ENCODE data around the gene ACTR5.
"Not testable (repeated sequence)": the region's sequence is repeated elsewhere in the genome, so short reads cannot be mapped to it uniquely, and the experiment has no call there.

ACTR5 gene

GRCh38 chr20:38766071-38766470, 17.8 kb downstream of the ACTR5 start:
- DNase-seq (ENCODE audit: low read depth): no peak

DNA sequence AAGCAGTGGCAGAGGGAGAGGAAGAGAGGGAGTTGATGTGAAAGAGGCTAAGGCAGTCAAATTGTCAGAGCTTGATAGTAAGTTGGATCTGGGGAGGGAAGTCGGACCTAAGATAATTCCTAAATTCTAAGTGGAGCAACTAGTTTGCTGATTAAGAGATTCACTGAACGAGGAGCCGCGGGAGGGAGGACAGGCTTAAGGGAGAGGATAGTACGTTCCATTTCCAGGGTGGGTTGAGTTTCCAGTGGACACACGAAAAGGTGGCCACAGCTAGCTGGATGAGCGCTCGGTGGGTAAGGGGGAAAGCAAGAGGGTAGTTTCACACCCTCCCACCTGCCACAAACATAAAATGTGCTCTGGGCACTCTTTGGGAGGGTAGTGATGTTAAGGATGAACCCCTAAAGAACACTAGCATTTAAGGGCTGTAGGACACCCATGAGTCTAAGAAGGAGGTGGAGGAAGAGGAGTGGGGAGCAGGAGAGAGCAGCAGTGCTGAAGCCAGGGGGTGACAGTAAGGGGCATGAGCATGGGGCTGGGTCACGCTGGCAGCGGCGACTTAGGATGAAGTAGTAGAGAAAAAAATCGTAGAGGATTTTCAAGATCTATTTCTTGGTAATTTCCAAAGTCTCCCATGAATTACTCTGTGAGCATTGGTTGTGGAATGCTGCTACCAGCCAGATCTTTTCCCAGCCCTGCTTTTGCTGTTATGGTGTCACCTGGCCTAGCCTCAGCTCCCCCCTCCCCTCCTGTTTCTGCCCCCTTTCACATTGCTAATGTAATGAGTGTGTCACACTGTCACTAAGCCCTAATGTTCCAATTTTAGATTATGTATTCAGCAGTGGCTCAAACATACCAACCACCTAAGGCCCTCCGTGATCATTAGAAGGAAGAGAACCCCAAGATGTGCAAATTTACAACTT, 21.4 kb downstream of the ACTR5 start:
- DNase-seq (ENCODE audit: low read depth): no peak

DNA sequence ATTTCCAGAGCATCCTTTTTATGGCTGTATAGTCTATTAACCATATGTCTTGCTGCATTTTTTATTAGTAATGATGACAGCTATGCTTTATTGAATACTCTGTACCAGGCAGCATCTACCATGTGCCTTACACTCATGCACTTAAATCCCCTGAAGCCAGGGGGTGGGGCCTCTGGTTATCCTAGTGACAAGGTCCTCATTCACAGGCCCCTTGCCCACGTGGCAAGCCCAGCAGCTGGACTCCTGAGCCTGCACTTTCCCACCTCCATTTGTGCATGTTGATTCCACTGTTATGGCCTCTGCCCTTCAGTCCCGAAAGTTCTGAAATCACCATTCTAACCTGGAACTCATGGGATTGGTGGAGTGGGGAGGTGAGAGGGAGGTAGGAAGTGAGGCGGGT, 22.3 kb downstream of the ACTR5 start:
- no peak for DNase-seq (ENCODE audit: low read depth)

GRCh38 chr20:38770970-38771369, 22.7 kb downstream of the ACTR5 start:
- DNase-seq (ENCODE audit: low read depth): no peak

DNA sequence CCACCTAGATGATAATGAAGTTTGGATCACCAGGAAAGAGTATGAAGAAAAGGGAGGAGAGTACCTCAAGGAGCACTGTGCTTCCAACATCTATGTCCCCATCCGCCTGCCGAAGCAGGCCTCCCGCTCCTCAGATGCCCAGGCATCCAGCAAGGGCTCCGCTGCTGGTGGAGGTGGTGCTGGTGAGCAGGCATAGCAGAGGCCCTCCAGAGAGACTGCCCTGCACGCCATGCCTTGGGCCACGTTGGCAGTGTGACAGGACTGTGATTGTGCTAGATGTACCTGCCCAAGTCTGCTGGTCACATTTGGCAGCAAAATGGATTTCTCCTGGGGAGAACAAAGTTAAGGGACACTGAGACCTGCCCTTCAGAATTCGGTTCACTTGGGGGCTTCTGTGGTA, 23.4 kb downstream of the ACTR5 start:
- DNase-seq (ENCODE audit: low read depth): no peak

DNA sequence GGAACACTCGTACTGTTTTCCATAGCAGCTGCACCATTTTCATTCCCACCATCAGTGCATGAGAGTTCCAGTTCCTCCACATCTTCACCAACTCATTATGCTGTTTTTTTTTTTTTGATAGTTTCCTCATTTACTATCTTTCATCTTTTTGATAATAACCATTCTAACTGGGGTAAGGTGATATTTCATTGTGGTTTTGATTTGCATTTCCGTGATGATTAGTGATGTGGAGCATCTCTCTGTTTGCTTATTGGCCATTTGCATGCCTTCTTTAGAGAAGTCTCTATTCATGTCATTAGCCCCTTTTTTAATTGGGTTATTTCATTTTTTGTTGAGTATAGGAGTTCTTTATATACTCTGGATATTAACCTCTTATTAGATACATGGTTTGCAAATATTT, 25.9 kb downstream of the ACTR5 start:
- DNase-seq (ENCODE audit: low read depth): no peak

DNA sequence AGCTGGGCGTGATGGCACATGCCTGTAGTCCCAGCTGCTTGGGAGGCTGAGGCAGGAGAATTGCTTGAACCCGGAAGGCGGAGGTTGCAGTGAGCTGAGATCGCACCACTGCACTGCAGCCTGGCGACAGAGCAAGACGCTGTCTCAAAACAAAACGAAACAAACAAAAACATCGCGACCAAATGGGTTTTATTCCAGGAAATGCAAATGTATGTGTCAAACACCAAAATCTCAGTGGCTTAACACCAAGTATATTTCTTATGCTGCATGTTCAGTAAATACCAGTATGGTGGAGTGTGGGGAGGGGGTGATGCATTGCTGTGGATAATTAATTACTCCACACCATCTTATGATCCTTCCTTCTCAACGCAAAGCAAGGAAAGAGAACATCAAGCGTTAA, 28.1 kb downstream of the ACTR5 start:
- no peak for DNase-seq (ENCODE audit: low read depth)

DNA sequence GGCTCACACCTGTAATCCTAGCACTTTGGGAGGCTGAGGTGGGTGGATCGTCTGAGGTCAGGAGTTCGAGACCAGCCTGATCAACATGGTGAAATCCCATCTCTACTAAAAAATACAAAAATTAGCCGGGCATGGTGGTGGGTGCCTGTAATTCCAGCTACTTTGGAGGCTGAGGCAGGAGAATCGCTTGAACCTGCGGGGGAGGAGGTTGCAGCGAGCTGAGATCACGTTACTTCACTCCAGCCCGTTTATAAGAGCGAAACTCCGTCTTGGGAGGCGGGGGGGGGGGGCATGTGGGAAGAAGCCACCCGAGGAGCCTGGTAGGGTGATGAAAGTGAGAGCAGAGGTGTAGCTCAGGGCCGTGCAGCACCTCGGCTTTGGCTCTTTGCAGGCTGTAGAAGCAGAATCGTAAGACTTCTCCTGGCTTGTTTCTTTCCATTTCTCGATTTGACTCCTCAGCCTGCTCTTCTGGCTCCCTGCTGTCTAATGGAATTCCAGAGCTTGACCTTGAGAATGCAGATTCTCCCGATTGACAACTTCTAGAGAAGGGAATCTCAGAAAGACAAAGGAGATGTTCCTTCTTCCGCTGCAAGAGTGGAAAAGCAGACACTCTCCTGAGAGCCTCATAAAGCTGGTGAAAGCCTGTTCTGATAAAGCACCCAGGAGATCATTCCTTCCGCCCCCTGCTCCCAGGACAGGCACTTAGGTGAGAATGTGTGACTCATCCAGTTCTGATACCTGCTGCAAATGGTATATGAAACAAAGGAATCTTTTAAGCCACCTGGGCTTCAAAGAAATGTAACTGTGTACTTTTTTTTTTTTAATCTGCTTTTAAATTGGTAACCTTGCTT, 31.2 kb downstream of the ACTR5 start:
- DNase-seq (ENCODE audit: low read depth): no peak

DNA sequence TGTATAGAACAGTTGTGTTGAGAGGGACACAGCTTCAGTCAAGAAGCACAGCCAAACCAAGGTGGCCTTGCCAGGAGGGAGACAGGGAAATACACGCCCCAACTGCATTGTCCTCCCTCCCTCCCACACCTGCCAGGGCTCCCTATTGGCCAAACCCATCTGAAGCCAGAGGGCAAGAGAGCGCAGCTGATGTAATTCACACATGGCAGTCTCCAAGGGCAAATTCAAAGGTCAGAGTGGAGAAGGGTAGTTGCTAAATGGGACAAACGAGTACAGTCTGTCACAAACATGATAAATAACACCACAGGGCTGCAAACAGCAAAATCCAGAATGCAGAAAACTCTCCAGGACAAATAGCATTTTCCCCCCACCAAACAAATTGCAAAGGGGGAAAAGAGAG, 34.0 kb downstream of the ACTR5 start:
- DNase-seq (ENCODE audit: low read depth): no peak

- DNase-seq (ENCODE audit: low read depth): no peak
Measured at GRCh38 chr20:38787870-38788269, 39.6 kb downstream of the ACTR5 start.

DNA sequence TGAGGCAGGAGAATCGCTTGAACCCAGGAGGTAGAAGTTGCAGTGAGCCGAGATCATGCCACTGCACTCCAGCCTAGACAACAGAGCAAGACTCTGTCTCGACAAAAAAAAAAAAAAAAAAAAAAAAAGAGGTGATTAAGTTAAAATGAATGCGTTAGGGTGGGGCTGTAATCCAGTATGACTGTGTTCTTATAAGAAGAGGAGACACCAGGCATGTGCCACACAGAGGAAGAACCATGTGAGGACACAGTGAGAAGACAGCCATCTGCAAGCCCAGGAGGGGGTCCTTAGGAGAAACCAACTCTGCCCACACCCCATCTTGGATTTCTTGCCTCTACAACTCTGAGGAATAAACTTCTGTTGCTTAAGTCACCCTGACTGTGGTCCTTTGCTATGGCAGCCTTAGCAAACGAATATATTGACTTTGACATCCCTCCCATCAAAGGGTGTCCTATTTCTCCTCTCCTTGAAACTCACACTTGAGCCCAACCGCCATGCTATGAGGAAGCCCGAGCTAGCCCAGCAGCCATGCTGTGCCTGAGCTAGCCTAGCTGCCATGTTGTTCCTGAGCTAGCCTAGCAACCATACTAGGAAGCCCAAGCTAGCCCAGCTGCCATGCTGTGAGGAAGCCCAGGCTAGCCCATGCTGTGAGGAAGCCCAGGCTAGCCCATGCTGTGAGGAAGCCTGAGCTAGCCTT, 41.4 kb downstream of the ACTR5 start:
- DNase-seq (ENCODE audit: low read depth): no peak

DNA sequence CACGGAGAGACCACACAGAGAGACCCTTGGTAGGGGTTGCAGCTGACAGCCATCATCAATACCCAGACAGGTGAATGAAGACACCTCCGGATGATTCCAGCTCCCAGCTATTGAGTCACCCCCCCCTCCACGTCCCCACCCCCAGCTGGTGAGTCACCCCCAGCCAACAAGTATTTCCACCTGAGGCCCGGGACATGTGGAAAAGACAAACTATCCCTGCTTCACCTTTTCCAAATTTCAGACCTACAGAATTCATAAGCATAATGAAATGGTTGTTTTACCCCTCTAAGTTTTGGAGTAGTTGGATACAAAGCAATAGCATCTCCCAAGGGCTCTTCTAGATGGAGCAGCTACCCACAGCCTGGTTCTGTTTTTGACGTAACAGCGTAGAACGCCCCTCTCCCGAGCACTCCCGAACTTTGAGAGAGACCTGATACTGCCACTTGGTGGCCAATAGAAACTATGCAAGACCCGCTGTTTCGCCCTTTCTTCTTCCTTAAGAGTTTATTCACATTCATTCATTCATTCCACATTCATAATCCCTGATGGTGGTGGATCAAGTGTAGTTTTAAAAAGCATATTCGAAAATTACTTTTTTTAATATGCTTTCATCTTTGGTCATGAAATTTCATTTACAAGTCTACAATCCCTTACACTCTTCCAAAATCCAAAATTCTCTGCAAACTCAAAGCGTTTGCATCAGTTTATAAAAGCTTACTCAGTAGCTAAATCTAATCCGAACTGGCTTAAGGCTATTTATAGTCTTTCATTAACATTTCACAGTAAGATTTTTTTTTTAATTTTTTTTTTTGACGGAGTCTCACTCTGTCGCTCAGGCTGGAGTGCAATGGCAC, 42.2 kb downstream of the ACTR5 start:
- no peak for DNase-seq (ENCODE audit: low read depth)

DNA sequence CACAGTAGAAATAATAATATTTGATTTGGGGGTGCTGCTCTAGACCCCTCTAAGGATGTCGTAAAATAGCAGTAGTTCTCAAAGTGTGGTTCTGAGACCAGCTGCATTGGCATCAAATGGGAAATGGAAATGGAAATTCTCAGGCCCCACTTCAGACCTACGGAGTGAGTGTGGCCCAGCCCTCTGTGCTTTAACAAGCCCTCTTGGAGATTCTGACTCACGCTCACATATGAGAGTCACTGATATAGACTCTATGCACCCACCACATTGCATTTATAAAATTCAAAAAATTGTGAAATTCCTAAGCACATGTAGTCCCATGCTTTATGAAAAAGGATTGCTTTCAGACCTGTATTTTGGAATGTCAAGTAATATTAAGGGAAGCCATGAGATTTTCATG, 43.0 kb downstream of the ACTR5 start:
- DNase-seq (ENCODE audit: low read depth): no peak

- DNase-seq (ENCODE audit: low read depth): no peak
Measured at GRCh38 chr20:38791940-38792339, 43.7 kb downstream of the ACTR5 start.

DNA sequence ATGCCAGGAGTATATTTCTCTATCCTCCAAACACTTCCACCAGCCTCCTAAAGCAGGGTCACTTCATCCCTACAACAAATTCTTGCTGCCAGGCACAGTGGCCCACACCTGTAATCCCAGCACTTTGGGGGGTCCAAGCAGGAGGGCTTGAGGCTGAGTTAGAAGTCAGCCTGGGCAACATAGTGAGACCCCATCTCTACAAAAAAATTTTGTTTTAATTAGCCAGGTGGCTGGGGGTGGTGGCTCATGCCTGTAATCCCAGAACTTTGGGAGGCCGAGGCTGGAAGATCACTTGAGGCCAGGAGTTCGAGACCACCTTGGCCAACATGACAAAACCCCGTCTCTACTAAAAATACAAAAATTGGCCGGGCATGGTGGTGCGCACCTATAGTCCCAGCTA, 45.8 kb downstream of the ACTR5 start:
- DNase-seq (ENCODE audit: low read depth): not testable (repeated sequence)

DNA sequence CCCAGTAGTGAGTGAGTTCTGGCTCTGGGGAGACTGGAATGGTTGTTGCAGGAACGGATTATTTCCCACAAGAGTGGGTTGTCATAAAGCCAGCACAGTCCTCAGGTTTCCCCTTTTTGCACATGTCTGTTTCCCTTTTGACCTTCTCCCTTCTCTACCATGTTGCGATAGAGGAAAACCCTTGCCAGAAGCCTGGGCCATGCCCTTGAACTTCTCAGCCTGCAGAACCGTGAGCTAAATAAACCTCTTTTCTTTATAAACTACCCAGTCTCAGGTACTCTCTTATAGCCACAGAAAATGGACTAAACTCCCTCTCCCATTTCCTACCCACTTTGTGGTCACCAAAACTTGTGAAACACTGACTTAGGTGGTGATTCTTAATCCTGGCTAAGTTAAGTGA, 50.0 kb downstream of the ACTR5 start:
- no peak for DNase-seq (ENCODE audit: low read depth)

DNA sequence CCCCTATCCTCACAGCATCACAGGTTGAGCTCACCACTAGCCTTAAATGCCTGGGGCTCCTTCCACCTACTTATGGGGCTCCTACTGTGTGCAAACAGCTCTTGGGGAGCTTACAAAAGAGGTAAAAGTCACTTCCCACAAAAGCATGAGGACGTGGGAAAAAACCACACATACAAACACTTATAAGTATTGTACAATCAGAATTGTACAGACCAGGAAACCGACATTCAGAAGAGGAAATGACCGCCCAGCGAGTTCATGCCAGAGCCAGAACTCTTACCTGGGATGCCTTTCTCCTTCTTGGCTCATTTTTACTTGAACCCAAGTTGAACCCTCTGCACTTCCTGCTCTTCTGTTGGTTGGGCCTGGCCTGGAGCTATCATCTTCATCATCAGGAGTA, 50.9 kb downstream of the ACTR5 start:
- DNase-seq (ENCODE audit: low read depth): no peak

GRCh38 chr20:38800882-38801281, 52.6 kb downstream of the ACTR5 start:
- DNase-seq (ENCODE audit: low read depth): no peak

DNA sequence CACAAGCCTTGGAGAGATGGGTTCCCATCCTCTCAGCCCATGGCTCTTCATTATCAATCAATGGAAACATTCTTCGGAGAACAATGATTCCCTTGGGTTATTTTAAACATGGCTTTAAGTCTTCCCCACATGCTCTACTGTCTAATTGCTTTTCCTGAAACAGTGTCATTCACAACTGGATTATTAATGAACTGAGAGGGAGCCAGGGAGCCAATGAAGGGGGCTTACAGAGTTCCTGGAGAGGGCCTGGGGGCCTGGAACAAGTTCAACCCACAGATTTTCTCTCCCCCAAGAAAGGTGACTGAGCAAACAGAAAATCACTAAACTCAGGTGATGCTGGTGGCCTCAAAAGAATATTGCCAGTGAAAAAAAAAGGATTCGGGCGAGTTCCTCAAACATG, 56.0 kb downstream of the ACTR5 start:
- no peak for DNase-seq (ENCODE audit: low read depth)

- DNase-seq (ENCODE audit: low read depth): peak; percentile 59
Measured at GRCh38 chr20:38804682-38805501, 56.6 kb downstream of the ACTR5 start.

GRCh38 chr20:38805502-38805957, 57.3 kb downstream of the ACTR5 start, which contains the start of gene PPP1R16B:
TSS of gene PPP1R16B (plus strand) at chr20:38805697. CDS start at chr20:38835926, 30,229 bp downstream.
- peak; percentile 59 for DNase-seq (ENCODE audit: low read depth)

All from stimulated activated CD8-positive, alpha-beta memory T cell treated with anti-CD3 and anti-CD28 coated beads, Interleukin-15, amount 100 ng/mL, for 1 hour (primary cell).